GM19351 (cell line): ENCODE data around the gene ARF5.

Source experiments
- ATAC-seq: cut with Tn5 transposase; IDR thresholded peaks from one replicate; pipeline ENCODE4 v1.9.1; 2021; ENCODE audit warnings: mild to moderate bottlenecking, moderate library complexity; ENCODE audit not compliant: unreplicated experiment

The ARF5 gene

GRCh38 chr7:127587663-127588018, 570 bp upstream of the ARF5 start:
- ATAC-seq = no peak

- peak; percentile 15 for ATAC-seq
Measured at GRCh38 chr7:127588697-127589482, 679 bp downstream of the ARF5 start.

- ATAC-seq = no peak
Measured at GRCh38 chr7:127589896-127590295, 1.7 kb downstream of the ARF5 start.

DNA sequence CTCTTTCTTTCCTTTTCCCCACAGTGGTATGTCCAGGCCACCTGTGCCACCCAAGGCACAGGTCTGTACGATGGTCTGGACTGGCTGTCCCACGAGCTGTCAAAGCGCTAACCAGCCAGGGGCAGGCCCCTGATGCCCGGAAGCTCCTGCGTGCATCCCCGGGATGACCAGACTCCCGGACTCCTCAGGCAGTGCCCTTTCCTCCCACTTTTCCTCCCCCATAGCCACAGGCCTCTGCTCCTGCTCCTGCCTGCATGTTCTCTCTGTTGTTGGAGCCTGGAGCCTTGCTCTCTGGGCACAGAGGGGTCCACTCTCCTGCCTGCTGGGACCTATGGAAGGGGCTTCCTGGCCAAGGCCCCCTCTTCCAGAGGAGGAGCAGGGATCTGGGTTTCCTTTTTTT, 3.0 kb downstream of the ARF5 start:
- ATAC-seq = no peak

- ATAC-seq = no peak
Measured at GRCh38 chr7:127591591-127591990, 3.4 kb downstream of the ARF5 start.

- no peak for ATAC-seq
Measured at GRCh38 chr7:127592550-127592949, 4.3 kb downstream of the ARF5 start.

GRCh38 chr7:127594490-127594889, 6.3 kb downstream of the ARF5 start:
- no peak for ATAC-seq

- ATAC-seq = no peak
Measured at GRCh38 chr7:127595737-127596136, 7.5 kb downstream of the ARF5 start.

DNA sequence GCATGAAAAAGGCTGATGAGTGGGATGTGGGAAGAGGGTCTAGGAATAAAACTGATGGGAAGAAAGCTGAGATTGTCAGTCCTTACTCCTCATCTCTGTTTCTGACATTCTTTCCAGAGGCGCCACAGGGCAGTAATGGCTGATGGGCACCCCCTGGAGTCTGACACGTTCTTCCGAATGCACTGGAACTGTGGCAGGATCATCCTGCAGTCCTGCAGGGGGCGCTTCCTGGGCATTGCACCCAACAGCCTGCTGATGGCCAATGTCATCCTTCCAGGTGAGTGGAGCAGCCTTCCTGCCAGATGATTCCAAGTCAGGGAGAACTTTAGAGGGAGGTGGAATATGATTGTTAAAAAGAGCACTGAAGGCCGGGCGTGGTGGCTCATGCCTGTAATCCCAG, 10.1 kb downstream of the ARF5 start:
- no peak for ATAC-seq

DNA sequence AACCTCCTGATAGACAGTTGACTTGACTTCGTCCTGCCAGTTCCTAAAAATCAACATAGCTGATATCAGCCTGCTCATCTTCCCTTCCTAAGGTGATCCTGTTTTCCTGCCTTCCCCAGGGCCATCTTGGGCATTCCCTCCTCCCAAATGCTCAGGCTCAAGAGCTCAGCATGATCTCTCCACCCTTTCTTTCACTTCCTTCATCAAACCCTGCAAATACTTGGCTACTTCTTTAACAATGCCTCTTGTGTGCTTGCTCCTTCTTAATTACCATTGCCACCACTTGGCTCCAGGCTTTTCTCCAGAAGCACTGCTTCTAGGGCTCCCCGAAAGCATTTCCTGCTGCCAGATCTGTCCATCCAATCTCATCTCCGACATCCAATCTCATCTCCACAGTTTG, 12.7 kb downstream of the ARF5 start:
- no peak for ATAC-seq

DNA sequence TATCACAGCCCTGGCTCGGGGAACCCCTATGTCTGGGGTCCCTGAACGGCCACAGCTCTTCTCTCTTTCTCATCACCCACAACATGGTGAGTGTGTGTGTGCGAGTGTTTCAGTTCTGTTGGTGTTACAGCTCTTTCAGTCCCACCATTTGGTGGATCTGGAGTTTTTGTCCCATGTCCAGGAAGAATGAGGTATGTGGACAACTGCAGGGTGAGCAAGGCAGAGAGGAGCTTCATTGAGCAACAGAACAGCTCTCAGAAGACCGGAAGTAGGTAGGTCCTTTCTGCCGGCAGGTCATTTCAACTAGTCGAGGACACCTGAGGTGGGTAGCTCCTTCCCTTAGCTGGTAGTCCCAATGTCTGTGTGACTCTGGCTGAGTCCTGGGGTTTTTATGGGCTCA, 20.2 kb downstream of the ARF5 start:
- no peak for ATAC-seq

- ATAC-seq = no peak
Measured at GRCh38 chr7:127609297-127609696, 21.1 kb downstream of the ARF5 start.

GRCh38 chr7:127612263-127612662, 24.1 kb downstream of the ARF5 start:
- ATAC-seq = no peak

GRCh38 chr7:127616724-127617123, 28.5 kb downstream of the ARF5 start:
- no peak for ATAC-seq

GRCh38 chr7:127618042-127618441, 29.8 kb downstream of the ARF5 start, which contains the start of gene PAX4:
TSS of gene PAX4 (minus strand) at chr7:127618142. CDS start at chr7:127615928, 2,214 bp downstream.
- ATAC-seq = no peak

- no peak for ATAC-seq
Measured at GRCh38 chr7:127618775-127619174, 30.6 kb downstream of the ARF5 start.

- ATAC-seq = no peak
Measured at GRCh38 chr7:127619681-127620405, 31.6 kb downstream of the ARF5 start.

- no peak for ATAC-seq
Measured at GRCh38 chr7:127620406-127621233, 32.4 kb downstream of the ARF5 start.

GRCh38 chr7:127625331-127625730, 37.1 kb downstream of the ARF5 start:
- no peak for ATAC-seq

DNA sequence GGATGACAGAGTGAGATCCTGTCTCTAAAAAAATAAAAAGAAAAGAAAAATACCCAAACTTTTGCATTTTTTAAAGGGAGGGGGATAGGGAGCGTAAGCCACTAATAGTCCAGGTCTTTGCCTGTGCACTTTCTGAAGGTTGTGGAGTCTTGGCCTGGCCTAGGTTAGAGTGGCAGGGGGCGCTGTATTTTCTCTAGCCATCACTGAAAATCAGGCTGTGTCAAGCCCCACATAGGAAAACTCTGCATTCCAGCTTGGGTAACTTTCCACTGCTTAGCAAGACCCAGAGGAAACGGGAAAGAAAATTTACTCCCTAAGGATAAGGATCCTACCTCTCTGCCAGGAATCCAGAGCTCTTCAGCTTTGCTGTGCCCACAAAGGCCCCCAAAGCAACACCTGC, 40.2 kb downstream of the ARF5 start:
- ATAC-seq = no peak

- peak; percentile 86 for ATAC-seq
Measured at GRCh38 chr7:127629268-127629854, 41.1 kb downstream of the ARF5 start.
